GM12878 (cell line): ENCODE results near the gene LTA. TPM values are rescaled to one million over a fixed set of nuclear protein-coding genes. Genes with fewer than 3 reads are reported as not detected.

Experiments used
- BACH1 ChIP-seq: fragments of 450-650 bp; IDR thresholded peaks from 2 replicates; pipeline ENCODE4 v1.6.1; 2017; ENCODE audit warnings: mild to moderate bottlenecking, borderline replicate concordance
- CEBPB ChIP-seq, 2 experiments: fragments of 150-350 bp in 1 of 2; IDR thresholded peaks; 2 replicates each; pipeline ENCODE4 v1.6.1; 2012 to 2014; ENCODE audit warnings: low read depth in 2 of 2, low read length in 2 of 2, borderline replicate concordance in 1 of 2, inconsistent platforms in 1 of 2
- EED ChIP-seq: sonication (generic); IDR thresholded peaks from 2 replicates; pipeline ENCODE4 v1.6.1; 2016; ENCODE audit warnings: antibody characterized with exemption, low read depth
- ESRRA ChIP-seq: IDR thresholded peaks from 2 replicates; pipeline ENCODE4 v1.6.1; 2012; ENCODE audit warnings: mild to moderate bottlenecking, low read length, improper control_type of control experiment
- PAX5 ChIP-seq: IDR thresholded peaks from 2 replicates; pipeline ENCODE4 v1.6.1; 2011; ENCODE audit warnings: low read depth, low read length, borderline replicate concordance
- PAX8 ChIP-seq: fragments of 450-650 bp; IDR thresholded peaks from 2 replicates; pipeline ENCODE4 v1.6.1; 2017; ENCODE audit warnings: mild to moderate bottlenecking, moderate library complexity
- POLR2A ChIP-seq: IDR thresholded peaks from 2 replicates; pipeline ENCODE4 v1.6.1; 2011; ENCODE audit warnings: low read depth, mild to moderate bottlenecking, low read length
- POU2F2 ChIP-seq: IDR thresholded peaks from 3 replicates; pipeline ENCODE4 v1.6.1; 2011; ENCODE audit warnings: low read depth, mild to moderate bottlenecking, low read length, borderline replicate concordance
- RUNX3 ChIP-seq: IDR thresholded peaks from 2 replicates; pipeline ENCODE4 v1.6.1; 2012; ENCODE audit warnings: low read length, inconsistent platforms
- TCF12 ChIP-seq: IDR thresholded peaks from 2 replicates; pipeline ENCODE4 v1.6.1; 2011; ENCODE audit warnings: low read depth, mild to moderate bottlenecking, low read length
- ZBTB33 ChIP-seq: fragments of 450-650 bp; IDR thresholded peaks from 2 replicates; pipeline ENCODE4 v1.6.1; 2017; ENCODE audit warnings: mild to moderate bottlenecking
- ZNF207 ChIP-seq: fragments of 450-650 bp; IDR thresholded peaks from 2 replicates; pipeline ENCODE4 v1.6.1; 2014; ENCODE audit warnings: antibody characterized with exemption, mild to moderate bottlenecking, borderline replicate concordance
- ZNF622 ChIP-seq: fragments of 450-650 bp; IDR thresholded peaks from 2 replicates; pipeline ENCODE4 v1.6.1; 2017; ENCODE audit warnings: mild to moderate bottlenecking, inconsistent platforms
- polyA plus RNA-seq, 11 experiments: library from polyadenylated mRNA; depleted of rRNA in 4 of 11; unstranded in 6 of 11; stranded (reverse) in 5 of 11; fragments of >200 nt; fragmentation: Nextera tagmentation in 4 of 11; fragmentation: Illumina TruSeq in 1 of 11; extraction: Ambion mirVana in 4 of 11; extraction: Trizol in 1 of 11; gene quantifications; 1 replicate in 1 of 11; 2 replicates in 10 of 11; pipeline versions ENCODE4 v1.2.1 to v1.2.3, GENCODE V29; 2011 to 2016; ENCODE audit warnings: inconsistent platforms in 2 of 11, missing spikeins in 2 of 11, low read depth in 1 of 11
- total RNA-seq, 4 experiments: library from RNA; depleted of rRNA in 3 of 4; stranded (reverse); fragments of >200 nt in 3 of 4; fragmentation: Illumina TruSeq in 1 of 4; extraction: Trizol in 1 of 4; gene quantifications; 2 replicates each; pipeline versions ENCODE4 v1.2.1 to v1.2.3, GENCODE V29; 2013 to 2021
- TF ChIP-seq, protein P1 (sequence below): IDR thresholded peaks from 2 replicates; pipeline ENCODE4 v1.6.1; 2011; ENCODE audit warnings: borderline replicate concordance, low read depth, mild to moderate bottlenecking, moderate library complexity, low read length; ENCODE audit not compliant: insufficient read depth, poor library complexity, severe bottlenecking
- TF ChIP-seq, protein P2 (sequence below): fragments of 450-650 bp; IDR thresholded peaks from 2 replicates; pipeline ENCODE4 v1.6.1; 2017; ENCODE audit warnings: mild to moderate bottlenecking, moderate library complexity
- TF ChIP-seq, protein P3 (sequence below): fragments of 450-650 bp; IDR thresholded peaks from 2 replicates; pipeline ENCODE4 v1.6.1; 2018; ENCODE audit warnings: mild to moderate bottlenecking, low read depth, moderate library complexity; ENCODE audit not compliant: partially characterized antibody
- TF ChIP-seq, protein P4 (sequence below): fragments of 150-350 bp; IDR thresholded peaks from 2 replicates; pipeline ENCODE4 v1.6.1; 2014; ENCODE audit warnings: mild to moderate bottlenecking, low read depth, low read length

Gene LTA
- total and polyA plus RNA-seq, 10 of the 15 experiments (the other 5 are each of a cell fraction or from before 2014, with no cell fraction given): 27.5 to 100 (median 75.1) TPM

DNA sequence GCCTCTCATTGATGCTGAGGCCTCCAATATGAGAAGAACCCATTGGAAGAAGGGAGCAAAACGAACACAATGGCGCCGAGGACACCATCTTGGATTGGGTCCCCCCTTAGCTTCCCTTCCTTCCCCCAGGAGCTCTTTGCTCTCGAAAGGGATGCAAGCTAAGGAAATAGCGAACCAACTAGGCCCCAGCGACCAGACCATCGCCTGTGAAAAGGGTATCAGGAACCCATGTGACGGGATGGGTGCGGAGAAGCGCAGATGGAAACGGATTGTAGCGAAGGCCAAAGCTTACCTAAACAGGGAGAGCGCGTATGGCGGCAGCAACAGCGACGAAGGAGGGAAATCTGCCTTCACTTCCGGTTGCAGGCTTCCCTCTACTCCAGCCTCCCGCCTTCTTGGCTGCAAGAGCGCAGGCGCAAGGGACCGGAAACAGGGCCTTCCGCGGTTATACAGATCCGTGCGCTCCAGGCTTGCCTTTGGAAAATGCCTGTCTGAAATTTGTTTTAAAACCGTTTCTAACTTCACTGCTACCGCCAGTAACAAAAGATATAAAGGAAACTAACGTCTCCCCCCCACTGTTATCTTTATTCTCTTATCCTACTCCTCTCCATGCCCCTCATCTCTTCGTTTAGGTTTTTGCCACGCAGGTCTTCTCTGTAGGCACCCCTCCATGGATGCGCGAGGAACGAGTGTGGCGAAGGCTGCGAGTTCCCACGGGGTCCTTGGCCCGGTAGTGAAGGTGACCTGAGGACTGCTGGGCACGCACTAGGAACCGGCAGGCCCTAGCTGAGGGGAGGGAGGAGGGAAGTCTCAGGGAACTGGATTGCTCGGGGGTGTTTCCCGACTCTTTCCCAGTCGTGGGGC is 30.2 kb upstream of the LTA start, which contains the start of gene DDX39B (continued):
- TF ChIP-seq RUNX3: peak; percentile 92
- TF ChIP-seq, protein P1, sequence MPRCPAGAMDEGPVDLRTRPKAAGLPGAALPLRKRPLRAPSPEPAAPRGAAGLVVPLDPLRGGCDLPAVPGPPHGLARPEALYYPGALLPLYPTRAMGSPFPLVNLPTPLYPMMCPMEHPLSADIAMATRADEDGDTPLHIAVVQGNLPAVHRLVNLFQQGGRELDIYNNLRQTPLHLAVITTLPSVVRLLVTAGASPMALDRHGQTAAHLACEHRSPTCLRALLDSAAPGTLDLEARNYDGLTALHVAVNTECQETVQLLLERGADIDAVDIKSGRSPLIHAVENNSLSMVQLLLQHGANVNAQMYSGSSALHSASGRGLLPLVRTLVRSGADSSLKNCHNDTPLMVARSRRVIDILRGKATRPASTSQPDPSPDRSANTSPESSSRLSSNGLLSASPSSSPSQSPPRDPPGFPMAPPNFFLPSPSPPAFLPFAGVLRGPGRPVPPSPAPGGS: no peak
- TF ChIP-seq ZNF207: peak; percentile 36
- TF ChIP-seq TCF12: peak; percentile 59; the same call in 1 of the 2 replicates
- peak; percentile 80 for TF ChIP-seq POU2F2
- peak; percentile 44; the same call in 1 of the 2 replicates for TF ChIP-seq BACH1
- TF ChIP-seq ESRRA: peak; percentile 98
- no peak for TF ChIP-seq CEBPB (IDR thresholded peaks at IDR 0.05; ENCODE audit: borderline replicate concordance in 1 of 2, low read depth in 2 of 2, low read length in 2 of 2)
- TF ChIP-seq, protein P2, sequence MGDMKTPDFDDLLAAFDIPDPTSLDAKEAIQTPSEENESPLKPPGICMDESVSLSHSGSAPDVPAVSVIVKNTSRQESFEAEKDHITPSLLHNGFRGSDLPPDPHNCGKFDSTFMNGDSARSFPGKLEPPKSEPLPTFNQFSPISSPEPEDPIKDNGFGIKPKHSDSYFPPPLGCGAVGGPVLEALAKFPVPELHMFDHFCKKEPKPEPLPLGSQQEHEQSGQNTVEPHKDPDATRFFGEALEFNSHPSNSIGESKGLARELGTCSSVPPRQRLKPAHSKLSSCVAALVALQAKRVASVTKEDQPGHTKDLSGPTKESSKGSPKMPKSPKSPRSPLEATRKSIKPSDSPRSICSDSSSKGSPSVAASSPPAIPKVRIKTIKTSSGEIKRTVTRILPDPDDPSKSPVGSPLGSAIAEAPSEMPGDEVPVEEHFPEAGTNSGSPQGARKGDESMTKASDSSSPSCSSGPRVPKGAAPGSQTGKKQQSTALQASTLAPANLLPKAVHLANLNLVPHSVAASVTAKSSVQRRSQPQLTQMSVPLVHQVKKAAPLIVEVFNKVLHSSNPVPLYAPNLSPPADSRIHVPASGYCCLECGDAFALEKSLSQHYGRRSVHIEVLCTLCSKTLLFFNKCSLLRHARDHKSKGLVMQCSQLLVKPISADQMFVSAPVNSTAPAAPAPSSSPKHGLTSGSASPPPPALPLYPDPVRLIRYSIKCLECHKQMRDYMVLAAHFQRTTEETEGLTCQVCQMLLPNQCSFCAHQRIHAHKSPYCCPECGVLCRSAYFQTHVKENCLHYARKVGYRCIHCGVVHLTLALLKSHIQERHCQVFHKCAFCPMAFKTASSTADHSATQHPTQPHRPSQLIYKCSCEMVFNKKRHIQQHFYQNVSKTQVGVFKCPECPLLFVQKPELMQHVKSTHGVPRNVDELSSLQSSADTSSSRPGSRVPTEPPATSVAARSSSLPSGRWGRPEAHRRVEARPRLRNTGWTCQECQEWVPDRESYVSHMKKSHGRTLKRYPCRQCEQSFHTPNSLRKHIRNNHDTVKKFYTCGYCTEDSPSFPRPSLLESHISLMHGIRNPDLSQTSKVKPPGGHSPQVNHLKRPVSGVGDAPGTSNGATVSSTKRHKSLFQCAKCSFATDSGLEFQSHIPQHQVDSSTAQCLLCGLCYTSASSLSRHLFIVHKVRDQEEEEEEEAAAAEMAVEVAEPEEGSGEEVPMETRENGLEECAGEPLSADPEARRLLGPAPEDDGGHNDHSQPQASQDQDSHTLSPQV: peak; percentile 96
- peak; percentile 96 for TF ChIP-seq POLR2A
- peak; percentile 84 for TF ChIP-seq ZBTB33
- no peak for TF ChIP-seq ZNF622
- peak; percentile 98 for TF ChIP-seq PAX8
- TF ChIP-seq, protein P3, sequence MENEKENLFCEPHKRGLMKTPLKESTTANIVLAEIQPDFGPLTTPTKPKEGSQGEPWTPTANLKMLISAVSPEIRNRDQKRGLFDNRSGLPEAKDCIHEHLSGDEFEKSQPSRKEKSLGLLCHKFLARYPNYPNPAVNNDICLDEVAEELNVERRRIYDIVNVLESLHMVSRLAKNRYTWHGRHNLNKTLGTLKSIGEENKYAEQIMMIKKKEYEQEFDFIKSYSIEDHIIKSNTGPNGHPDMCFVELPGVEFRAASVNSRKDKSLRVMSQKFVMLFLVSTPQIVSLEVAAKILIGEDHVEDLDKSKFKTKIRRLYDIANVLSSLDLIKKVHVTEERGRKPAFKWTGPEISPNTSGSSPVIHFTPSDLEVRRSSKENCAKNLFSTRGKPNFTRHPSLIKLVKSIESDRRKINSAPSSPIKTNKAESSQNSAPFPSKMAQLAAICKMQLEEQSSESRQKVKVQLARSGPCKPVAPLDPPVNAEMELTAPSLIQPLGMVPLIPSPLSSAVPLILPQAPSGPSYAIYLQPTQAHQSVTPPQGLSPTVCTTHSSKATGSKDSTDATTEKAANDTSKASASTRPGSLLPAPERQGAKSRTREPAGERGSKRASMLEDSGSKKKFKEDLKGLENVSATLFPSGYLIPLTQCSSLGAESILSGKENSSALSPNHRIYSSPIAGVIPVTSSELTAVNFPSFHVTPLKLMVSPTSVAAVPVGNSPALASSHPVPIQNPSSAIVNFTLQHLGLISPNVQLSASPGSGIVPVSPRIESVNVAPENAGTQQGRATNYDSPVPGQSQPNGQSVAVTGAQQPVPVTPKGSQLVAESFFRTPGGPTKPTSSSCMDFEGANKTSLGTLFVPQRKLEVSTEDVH: peak; percentile 93
- TF ChIP-seq, protein P4, sequence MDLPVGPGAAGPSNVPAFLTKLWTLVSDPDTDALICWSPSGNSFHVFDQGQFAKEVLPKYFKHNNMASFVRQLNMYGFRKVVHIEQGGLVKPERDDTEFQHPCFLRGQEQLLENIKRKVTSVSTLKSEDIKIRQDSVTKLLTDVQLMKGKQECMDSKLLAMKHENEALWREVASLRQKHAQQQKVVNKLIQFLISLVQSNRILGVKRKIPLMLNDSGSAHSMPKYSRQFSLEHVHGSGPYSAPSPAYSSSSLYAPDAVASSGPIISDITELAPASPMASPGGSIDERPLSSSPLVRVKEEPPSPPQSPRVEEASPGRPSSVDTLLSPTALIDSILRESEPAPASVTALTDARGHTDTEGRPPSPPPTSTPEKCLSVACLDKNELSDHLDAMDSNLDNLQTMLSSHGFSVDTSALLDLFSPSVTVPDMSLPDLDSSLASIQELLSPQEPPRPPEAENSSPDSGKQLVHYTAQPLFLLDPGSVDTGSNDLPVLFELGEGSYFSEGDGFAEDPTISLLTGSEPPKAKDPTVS: no peak
- 0 out of 2 replicates have a peak, but pooled peaks have one; percentile 24 for TF ChIP-seq EED
- 0 out of 2 replicates have a peak, but pooled peaks have one; percentile 11 for TF ChIP-seq PAX5
